Measurements from ENCODE around the gene RGL2.

DNA sequence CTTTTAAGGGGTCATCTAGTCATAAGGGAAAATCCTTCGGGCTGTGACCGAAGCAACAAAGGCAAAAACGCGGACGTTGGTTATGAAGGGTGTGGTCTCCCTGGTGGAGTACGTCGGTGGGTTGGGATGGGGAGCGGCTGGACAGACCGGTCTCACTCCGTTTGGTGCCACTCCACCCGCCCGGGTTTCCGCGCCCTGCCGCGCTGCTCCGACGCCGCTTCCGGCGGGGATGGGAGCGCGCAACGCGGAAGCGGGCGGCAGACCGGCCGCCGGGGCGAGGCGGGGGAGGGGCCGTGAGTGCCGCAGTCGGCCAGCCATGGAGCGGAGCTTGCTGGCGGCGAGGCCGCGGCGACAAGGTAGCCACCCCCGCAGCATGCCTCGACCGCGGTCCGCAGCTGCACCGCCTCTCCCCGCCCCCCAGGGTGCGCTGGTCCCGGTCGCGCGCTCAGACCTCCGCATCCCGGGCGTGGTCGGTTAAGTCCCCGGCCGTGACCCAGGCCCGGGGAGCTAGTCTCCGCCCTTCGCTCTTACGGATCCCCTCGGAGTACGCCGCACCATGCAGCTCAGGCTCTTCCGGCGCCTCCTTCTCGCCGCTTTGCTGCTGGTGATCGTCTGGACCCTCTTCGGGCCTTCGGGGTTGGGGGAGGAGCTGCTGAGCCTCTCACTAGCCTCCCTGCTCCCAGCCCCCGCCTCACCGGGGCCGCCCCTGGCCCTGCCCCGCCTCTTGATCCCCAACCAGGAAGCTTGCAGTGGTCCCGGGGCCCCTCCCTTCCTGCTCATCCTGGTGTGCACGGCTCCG is 21.7 kb downstream of the RGL2 start, which contains the start of gene B3GALT4:
- TF ChIP-seq, protein P1, sequence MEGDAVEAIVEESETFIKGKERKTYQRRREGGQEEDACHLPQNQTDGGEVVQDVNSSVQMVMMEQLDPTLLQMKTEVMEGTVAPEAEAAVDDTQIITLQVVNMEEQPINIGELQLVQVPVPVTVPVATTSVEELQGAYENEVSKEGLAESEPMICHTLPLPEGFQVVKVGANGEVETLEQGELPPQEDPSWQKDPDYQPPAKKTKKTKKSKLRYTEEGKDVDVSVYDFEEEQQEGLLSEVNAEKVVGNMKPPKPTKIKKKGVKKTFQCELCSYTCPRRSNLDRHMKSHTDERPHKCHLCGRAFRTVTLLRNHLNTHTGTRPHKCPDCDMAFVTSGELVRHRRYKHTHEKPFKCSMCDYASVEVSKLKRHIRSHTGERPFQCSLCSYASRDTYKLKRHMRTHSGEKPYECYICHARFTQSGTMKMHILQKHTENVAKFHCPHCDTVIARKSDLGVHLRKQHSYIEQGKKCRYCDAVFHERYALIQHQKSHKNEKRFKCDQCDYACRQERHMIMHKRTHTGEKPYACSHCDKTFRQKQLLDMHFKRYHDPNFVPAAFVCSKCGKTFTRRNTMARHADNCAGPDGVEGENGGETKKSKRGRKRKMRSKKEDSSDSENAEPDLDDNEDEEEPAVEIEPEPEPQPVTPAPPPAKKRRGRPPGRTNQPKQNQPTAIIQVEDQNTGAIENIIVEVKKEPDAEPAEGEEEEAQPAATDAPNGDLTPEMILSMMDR (optimal IDR thresholded peaks at IDR 0.05 in 1 of 3, IDR thresholded peaks at IDR 0.05 in 1 of 3, conservative IDR thresholded peaks at IDR 0.05 in 1 of 3; ENCODE audit: extremely low read depth in 1 of 3, insufficient read depth in 2 of 3, low read length in 3 of 3), result peak in 2 of 3 experiments; percentile 53 to 57
- TF ChIP-seq EZH2 (IDR thresholded peaks at IDR 0.05; ENCODE audit: low read length), result no peak
